Activated CD4-positive, alpha-beta memory T cell treated with anti-CD3 and anti-CD28 coated beads for 36 hours (primary cell): ENCODE data around the gene OR5H14. TPM values are rescaled to one million over a fixed set of nuclear protein-coding genes. Genes with fewer than 3 reads are reported as not detected.
"Not testable (repeated sequence)": the region's sequence is repeated elsewhere in the genome, so short reads cannot be mapped to it uniquely, and the experiment has no call there.

ENCODE experiments used
- CTCF ChIA-PET: fragments of 350-600 bp; sonication (Branson Sonifier 250); formaldehyde crosslinking; loops from one replicate; lab custom pipeline; 2021; ENCODE audit warnings: antibody characterized with exemption, inconsistent platforms; lab: Charles Lee
- POLR2A ChIA-PET: fragments of 350-600 bp; sonication (Branson Sonifier 250); formaldehyde crosslinking; loops from one replicate; lab custom pipeline; 2021; ENCODE audit warnings: antibody characterized with exemption; lab: Charles Lee
- DNase-seq: peaks from one replicate; pipeline ENCODE4 v3.0.0-alpha.2; 2020
- H3K27ac Mint-ChIP-seq: one replicate; pipeline ENCODE4 v1.8.0; 2021; ENCODE audit warnings: mixed read lengths
- H3K27me3 Mint-ChIP-seq: one replicate; pipeline ENCODE4 v1.8.0; 2021; ENCODE audit warnings: mixed read lengths
- H3K36me3 Mint-ChIP-seq: one replicate; pipeline ENCODE4 v1.8.0; 2021; ENCODE audit warnings: mixed read lengths
- H3K4me1 Mint-ChIP-seq: one replicate; pipeline ENCODE4 v1.8.0; 2021; ENCODE audit warnings: low read depth, mixed read lengths
- H3K4me3 Mint-ChIP-seq: one replicate; pipeline ENCODE4 v1.8.0; 2021; ENCODE audit warnings: mild to moderate bottlenecking, mixed read lengths
- H3K9me3 Mint-ChIP-seq: one replicate; pipeline ENCODE4 v1.8.0; 2021; ENCODE audit warnings: mixed read lengths
- intact Hi-C: fragments of 100-400 bp; cut with micrococcal nuclease; formaldehyde crosslinking; loops from one replicate; pipeline ENCODE4 v1.15.1; 2023
- total RNA-seq, 2 experiments: library from RNA; stranded (reverse); gene quantifications; one replicate each; pipeline ENCODE4 v1.2.3, GENCODE V29; 2021

The OR5H14 gene
- total RNA-seq, 2 experiments from 2014 or later = not detected

- CTCF ChIA-PET = no interaction called here
- Mint-ChIP-seq H3K4me3 (no peak overlapping the region), H3K36me3 (no peaks in the 10 kb centered on the region), H3K9me3 (no peaks in the 10 kb centered on the region), H3K27me3 (peaks cover 3% of the 10 kb centered on the region), H3K4me1 (no peaks in the 10 kb centered on the region), H3K27ac (no peak overlapping the region)
- POLR2A ChIA-PET = no interaction called here
- no peak for DNase-seq
- intact Hi-C loops = no loop called here
These were observed 4.0 kb downstream of the OR5H14 start for GRCh38 chr3:98151241-98151640.

- Mint-ChIP-seq H3K27ac (no peak within 1 kb of the TSS), H3K27me3 (peaks cover 1% of the 10 kb centered on the region), H3K4me1 (no peaks in the 10 kb centered on the region), H3K36me3 (no peaks in the 10 kb centered on the region), H3K9me3 (no peaks in the 10 kb centered on the region), H3K4me3 (no peak within 1 kb of the TSS)
- POLR2A ChIA-PET = no interaction called here
- intact Hi-C loops = no loop called here
- CTCF ChIA-PET = no interaction called here
- DNase-seq = no peak
These were observed 19.1 kb downstream of the OR5H14 start, which contains the start of gene OR5H15 for GRCh38 chr3:98166396-98166795. OR5H15 (plus strand) TSS chr3:98166696; CDS start chr3:98168700, 2,004 bp downstream.

DNA sequence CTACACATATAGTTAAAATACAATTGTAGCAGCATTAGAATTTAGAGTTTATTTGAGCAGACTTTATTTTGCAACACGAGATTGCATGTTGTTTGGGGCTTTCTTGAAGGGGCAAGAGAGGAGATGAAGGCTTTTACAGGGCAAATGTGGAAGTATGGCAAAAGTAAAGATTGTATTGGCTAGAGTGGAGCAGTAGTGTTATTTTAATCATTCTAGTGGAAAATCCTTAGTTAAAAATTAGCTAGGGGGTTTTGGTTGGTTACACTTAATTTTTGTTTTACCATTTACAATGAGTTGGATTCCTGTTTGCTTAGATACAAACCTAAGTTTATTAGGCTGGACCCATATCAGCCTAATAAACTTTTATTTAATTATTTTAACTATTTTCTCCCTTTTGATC lies 23.8 kb downstream of the OR5H14 start:
- CTCF ChIA-PET = no interaction called here
- POLR2A ChIA-PET = no interaction called here
- H3K27me3 Mint-ChIP-seq = peaks cover 4% of the 10 kb centered on the region
- no peaks in the 10 kb centered on the region for H3K4me1 Mint-ChIP-seq
- H3K27ac Mint-ChIP-seq = no peak overlapping the region
- DNase-seq = no peak
- no peaks in the 10 kb centered on the region for H3K36me3 Mint-ChIP-seq
- intact Hi-C loops = no loop called here
- H3K4me3 Mint-ChIP-seq = no peak overlapping the region
- peaks cover 4% of the 10 kb centered on the region for H3K9me3 Mint-ChIP-seq

GRCh38 chr3:98172621-98173020 lies 25.3 kb downstream of the OR5H14 start:
- Mint-ChIP-seq H3K4me3 (no peak overlapping the region), H3K36me3 (no peaks in the 10 kb centered on the region), H3K27ac (no peak overlapping the region), H3K27me3 (peaks cover 2% of the 10 kb centered on the region), H3K4me1 (no peaks in the 10 kb centered on the region), H3K9me3 (peaks cover 10% of the 10 kb centered on the region)
- ChIA-PET POLR2A (no interaction called here), CTCF (no interaction called here)
- DNase-seq = no peak
- intact Hi-C loops = no loop called here

- ChIA-PET CTCF (no interaction called here), POLR2A (no interaction called here)
- no peaks in the 10 kb centered on the region for H3K27me3 Mint-ChIP-seq
- H3K36me3 Mint-ChIP-seq = no peaks in the 10 kb centered on the region
- H3K9me3 Mint-ChIP-seq = peaks cover 6% of the 10 kb centered on the region
- no peak overlapping the region for H3K27ac Mint-ChIP-seq
- intact Hi-C loops = no loop called here
- H3K4me3 Mint-ChIP-seq = no peak overlapping the region
- H3K4me1 Mint-ChIP-seq = no peaks in the 10 kb centered on the region
- no peak for DNase-seq
These were observed 33.1 kb downstream of the OR5H14 start for GRCh38 chr3:98180319-98180890.

DNA sequence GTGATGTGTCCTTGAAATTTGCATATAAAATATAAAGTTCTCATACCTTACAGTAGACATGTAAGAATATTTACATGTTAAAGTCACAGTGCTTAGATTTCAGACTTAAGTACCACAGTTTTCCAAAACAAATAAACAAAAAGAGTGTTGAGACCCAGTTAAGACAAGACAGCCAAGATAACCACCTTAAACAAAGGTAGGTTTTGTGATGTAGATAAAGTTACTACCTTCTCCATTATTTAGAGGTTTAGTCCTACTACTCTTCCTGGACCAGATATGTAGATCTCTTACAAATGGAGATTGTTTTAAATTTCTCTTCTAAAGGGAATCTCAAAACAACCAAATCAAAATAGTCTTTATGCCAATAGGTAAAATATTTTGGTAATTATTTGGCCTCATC lies 34.9 kb downstream of the OR5H14 start:
- ChIA-PET POLR2A (no interaction called here), CTCF (no interaction called here)
- no peak for DNase-seq
- H3K4me3 Mint-ChIP-seq = no peak overlapping the region
- no peaks in the 10 kb centered on the region for H3K4me1 Mint-ChIP-seq
- H3K9me3 Mint-ChIP-seq = no peaks in the 10 kb centered on the region
- no peaks in the 10 kb centered on the region for H3K27me3 Mint-ChIP-seq
- intact Hi-C loops = no loop called here
- H3K36me3 Mint-ChIP-seq = no peaks in the 10 kb centered on the region
- H3K27ac Mint-ChIP-seq = no peak overlapping the region

GRCh38 chr3:98185180-98185579 lies 37.9 kb downstream of the OR5H14 start:
- ChIA-PET CTCF (interaction anchor here (0.6 to 1.0 kb wide), 2 partner anchors 144 to 348 kb away, joined by 3 to 5 read pairs; no protein-coding TSS in a partner anchor), POLR2A (no interaction called here)
- H3K4me3 Mint-ChIP-seq = no peak overlapping the region
- H3K36me3 Mint-ChIP-seq = no peaks in the 10 kb centered on the region
- intact Hi-C loops = no loop called here
- no peaks in the 10 kb centered on the region for H3K9me3 Mint-ChIP-seq
- peaks cover 3% of the 10 kb centered on the region for H3K4me1 Mint-ChIP-seq
- H3K27me3 Mint-ChIP-seq = no peaks in the 10 kb centered on the region
- H3K27ac Mint-ChIP-seq = no peak overlapping the region
- DNase-seq = no peak

- Mint-ChIP-seq H3K27ac (no peak overlapping the region), H3K9me3 (no peaks in the 10 kb centered on the region), H3K4me3 (no peak overlapping the region), H3K4me1 (peaks cover 3% of the 10 kb centered on the region), H3K27me3 (no peaks in the 10 kb centered on the region), H3K36me3 (no peaks in the 10 kb centered on the region)
- POLR2A ChIA-PET = no interaction called here
- CTCF ChIA-PET = interaction anchor here (0.6 to 1.0 kb wide), 2 partner anchors 406 to 512 kb away, joined by 3 read pairs; no protein-coding TSS in a partner anchor
- intact Hi-C loops = loop anchor here (1.0 kb wide), 2 partner anchors 141 to 149 kb away; no protein-coding TSS in a partner anchor
- no peak for DNase-seq
These were observed 41.3 kb downstream of the OR5H14 start for GRCh38 chr3:98188545-98188944.

DNA sequence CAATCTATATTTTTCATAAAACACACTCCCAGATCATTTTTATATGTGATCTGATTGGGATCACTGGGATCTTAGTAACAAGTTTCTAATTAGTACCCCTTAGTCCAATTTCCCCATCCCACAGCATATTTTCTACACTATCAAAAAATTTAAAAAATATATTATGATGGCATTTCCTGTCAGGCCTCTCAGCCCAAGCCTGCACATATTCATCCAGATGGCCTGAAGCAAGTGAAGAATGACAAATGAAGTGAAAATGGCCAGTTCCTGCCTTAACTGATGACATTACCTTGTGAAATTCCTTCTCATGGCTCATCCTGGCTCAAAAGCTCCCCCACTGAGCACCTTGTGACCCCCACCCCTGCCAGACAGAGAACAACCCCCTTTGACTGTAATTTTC lies 43.6 kb downstream of the OR5H14 start:
- DNase-seq, H3K36me3 Mint-ChIP-seq, intact Hi-C loops, H3K9me3 Mint-ChIP-seq, POLR2A ChIA-PET, H3K4me1 Mint-ChIP-seq, H3K4me3 Mint-ChIP-seq, H3K27ac Mint-ChIP-seq, H3K27me3 Mint-ChIP-seq, CTCF ChIA-PET: not testable (repeated sequence)

DNA sequence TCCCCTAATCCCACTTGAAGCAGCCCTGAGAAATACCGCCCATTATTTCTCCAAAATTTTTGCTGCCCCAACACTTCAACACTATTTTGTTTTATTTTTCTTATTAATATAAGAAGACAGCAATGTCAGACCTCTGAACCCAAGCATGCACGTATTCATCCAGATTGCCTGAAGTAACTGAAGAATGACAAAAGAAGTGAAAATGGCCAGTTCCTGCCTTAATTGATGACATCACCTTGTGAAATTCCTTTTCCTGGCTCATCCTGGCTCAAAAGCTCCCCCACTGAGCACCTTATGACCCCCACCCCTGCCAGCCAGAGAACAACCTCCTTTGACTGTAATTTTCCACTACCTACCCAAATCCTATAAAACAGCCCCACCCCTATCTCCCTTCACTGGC lies 49.0 kb downstream of the OR5H14 start:
- CTCF ChIA-PET = not testable (repeated sequence)

GRCh38 chr3:98199020-98199419 lies 51.7 kb downstream of the OR5H14 start:
- Mint-ChIP-seq H3K36me3 (no peaks in the 10 kb centered on the region), H3K9me3 (no peaks in the 10 kb centered on the region), H3K27ac (no peak overlapping the region), H3K4me3 (no peak overlapping the region), H3K27me3 (peaks cover 2% of the 10 kb centered on the region), H3K4me1 (no peaks in the 10 kb centered on the region)
- ChIA-PET CTCF (no interaction called here), POLR2A (no interaction called here)
- no peak for DNase-seq
- intact Hi-C loops = no loop called here

More for the DNA sequence above, 49.0 kb downstream of the OR5H14 start:
- intact Hi-C loops, H3K9me3 Mint-ChIP-seq, POLR2A ChIA-PET, H3K4me1 Mint-ChIP-seq, H3K27ac Mint-ChIP-seq, H3K4me3 Mint-ChIP-seq, H3K27me3 Mint-ChIP-seq, DNase-seq, H3K36me3 Mint-ChIP-seq: not testable (repeated sequence)
